Small intestine (tissue), 7 donors: ENCODE data around the gene SLC26A2. TPM values are rescaled to one million over a fixed set of nuclear protein-coding genes. Genes with fewer than 3 reads are reported as not detected.
A peak's percentile ranks its signal among the peaks of the same experiment; 100 is the strongest.

Experiments
- DNase-seq, 2 donors: peaks; one replicate each; pipeline versions ENCODE4 v3.0.0 to v3.0.0-alpha.2; 2013
- FAIRE-seq: peaks from 2 replicates; lab custom pipeline; 2012; peaks lifted over from hg19 to GRCh38; lab: Jason Lieb, UNC
- H3K27ac ChIP-seq, 3 donors: one replicate each; pipeline ENCODE4 v1.5.1; 2013; ENCODE audit warnings: low read length in 2 of 3, mild to moderate bottlenecking in 2 of 3, control low read depth in 1 of 3, inconsistent platforms in 1 of 3, low read depth in 1 of 3, moderate library complexity in 1 of 3
- H3K27me3 ChIP-seq, 3 donors: one replicate each; pipeline ENCODE4 v1.6.1; 2013; ENCODE audit warnings: low read length in 3 of 3, inconsistent platforms in 1 of 3; ENCODE audit not compliant: control insufficient read depth in 3 of 3, insufficient read depth in 3 of 3
- H3K36me3 ChIP-seq, 3 donors: one replicate each; pipeline ENCODE4 v1.6.1; 2013; ENCODE audit warnings: low read length in 3 of 3, inconsistent platforms in 1 of 3, low read depth in 1 of 3, mild to moderate bottlenecking in 1 of 3, moderate library complexity in 1 of 3; ENCODE audit not compliant: control insufficient read depth in 3 of 3, insufficient read depth in 2 of 3
- H3K4me1 ChIP-seq, 3 donors: one replicate each; pipeline ENCODE4 v1.6.1; 2013; ENCODE audit warnings: low read length in 2 of 3, inconsistent platforms in 1 of 3, low read depth in 1 of 3, mild to moderate bottlenecking in 1 of 3, moderate library complexity in 1 of 3; ENCODE audit not compliant: control insufficient read depth in 3 of 3, insufficient read depth in 2 of 3
- H3K4me3 ChIP-seq, 3 donors: one replicate each; pipeline ENCODE4 v1.5.1; 2013; ENCODE audit warnings: low read length in 3 of 3, control low read depth in 1 of 3, inconsistent platforms in 1 of 3, low read depth in 1 of 3, mild to moderate bottlenecking in 1 of 3, moderate library complexity in 1 of 3
- H3K9me3 ChIP-seq, 2 donors: one replicate each; pipeline ENCODE4 v1.6.1; 2013; ENCODE audit warnings: low read depth in 1 of 2, low read length in 1 of 2; ENCODE audit not compliant: control insufficient read depth in 2 of 2, insufficient read depth in 1 of 2
- WGBS, 3 donors: extraction: QIAGEN DNeasy Blood & Tissue Kit; methylation state at CpG; one replicate each; pipeline ENCODE4 v1.1.7; 2013; 5-methylcytosine and 5-hydroxymethylcytosine counted together
- polyA plus RNA-seq, 4 donors: library from polyadenylated mRNA; stranded (reverse) in 3 of 4; unstranded in 1 of 4; fragments of 200-250 nt in 3 of 4; fragments of 120-200 nt in 1 of 4; gene quantifications; one replicate each; pipeline versions ENCODE4 v1.2.1 to v1.2.3, GENCODE V29; 2013
- donor health status: healthy with polysubstance abuse.
- donor health status: control.
- donor health status: control.
- donor health status: Bipolar disorder and iron deficiency.
- donor health status: healthy.

SLC26A2 gene
- polyA plus RNA-seq, 4 donors, result 2.7 to 155 (median 5.5) TPM

- Histone ChIP-seq H3K9me3 (no peaks in the 10 kb centered on the region), H3K4me1 (peaks cover 3 to 30% (median 11%) of the 10 kb centered on the region in 3 donors), H3K36me3 (peaks cover 1 to 17% (median 4%) of the 10 kb centered on the region in 3 donors), H3K27me3 (no peaks in the 10 kb centered on the region), H3K4me3 (peak overlapping the region; percentile 77 to 100 (median 94)), H3K27ac (peak overlapping the region; percentile 73 to 98 (median 92))
- DNase-seq, result no peak
- no peak for FAIRE-seq
- WGBS, 3 donors, result 8 to 21% (median 16%) methylated on average over 7 of the region's 7 CpGs
These were observed 39.3 kb downstream of the SLC26A2 start for GRCh38 chr5:149999866-150000255.

DNA sequence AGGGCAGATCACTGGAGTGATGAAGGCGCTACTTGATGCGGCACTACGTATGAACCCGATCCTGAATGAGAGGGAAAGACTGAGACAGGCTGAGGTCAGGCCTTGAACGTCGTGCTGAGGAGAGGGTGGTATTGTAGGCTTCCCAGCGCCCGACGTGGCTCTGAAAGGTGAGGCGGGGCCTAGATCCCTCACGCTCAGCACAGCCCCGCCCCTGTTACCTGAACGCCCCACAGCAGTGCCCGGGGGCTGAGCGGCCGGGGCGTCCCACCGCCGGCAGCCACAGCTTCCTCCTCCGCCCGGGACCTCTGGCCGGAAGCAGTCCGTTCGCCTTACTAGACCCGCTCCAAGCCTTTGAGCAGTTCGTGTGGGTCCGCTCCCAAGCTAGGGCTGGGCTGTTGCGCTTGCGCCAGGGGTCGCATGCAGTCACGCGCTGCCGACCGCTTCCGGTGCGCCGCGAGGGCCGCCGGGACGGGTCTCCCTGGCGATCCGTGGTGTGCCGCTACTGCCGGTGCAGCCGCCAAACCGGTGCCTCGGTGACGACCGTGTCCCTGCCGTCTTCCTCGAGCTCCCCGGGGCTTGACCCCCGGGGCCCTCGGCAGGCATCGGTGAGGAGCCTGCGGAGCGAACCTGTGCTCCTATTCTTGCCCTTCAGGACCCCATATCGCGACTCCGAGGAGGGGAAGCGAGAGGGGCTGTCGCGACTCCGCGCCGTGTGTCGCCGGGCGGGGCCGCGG lies 39.9 kb downstream of the SLC26A2 start, which contains the start of the genes HMGXB3 and TIGD6:
HMGXB3 (plus strand) TSS at position 484 of the 734 bp plus-strand sequence. CDS start 4,114 bp downstream, outside the sequence.
TIGD6 (minus strand) TSS at position 399 of the 734 bp plus-strand sequence. CDS start 4,306 bp downstream, outside the sequence.
- FAIRE-seq (no peak), DNase-seq (peak; percentile 90 to 96)
- H3K9me3 ChIP-seq, result no peaks in the 10 kb centered on the region
- peak within 1 kb of the TSS; percentile 77 to 100 (median 94) for H3K4me3 ChIP-seq
- WGBS, 3 donors, result 0 to 1% (median 0%) methylated on average over 51 to 72 of the region's 72 CpGs
- H3K36me3 ChIP-seq, result peaks cover 3 to 17% (median 4%) of the 10 kb centered on the region in 3 donors
- no peaks in the 10 kb centered on the region for H3K27me3 ChIP-seq
- peaks cover 3 to 27% (median 11%) of the 10 kb centered on the region in 3 donors for H3K4me1 ChIP-seq
- H3K27ac ChIP-seq, result peak within 1 kb of the TSS; percentile 73 to 98 (median 92)

- FAIRE-seq, result no peak
These were observed 40.6 kb downstream of the SLC26A2 start for GRCh38 chr5:150000990-150001659.

DNA sequence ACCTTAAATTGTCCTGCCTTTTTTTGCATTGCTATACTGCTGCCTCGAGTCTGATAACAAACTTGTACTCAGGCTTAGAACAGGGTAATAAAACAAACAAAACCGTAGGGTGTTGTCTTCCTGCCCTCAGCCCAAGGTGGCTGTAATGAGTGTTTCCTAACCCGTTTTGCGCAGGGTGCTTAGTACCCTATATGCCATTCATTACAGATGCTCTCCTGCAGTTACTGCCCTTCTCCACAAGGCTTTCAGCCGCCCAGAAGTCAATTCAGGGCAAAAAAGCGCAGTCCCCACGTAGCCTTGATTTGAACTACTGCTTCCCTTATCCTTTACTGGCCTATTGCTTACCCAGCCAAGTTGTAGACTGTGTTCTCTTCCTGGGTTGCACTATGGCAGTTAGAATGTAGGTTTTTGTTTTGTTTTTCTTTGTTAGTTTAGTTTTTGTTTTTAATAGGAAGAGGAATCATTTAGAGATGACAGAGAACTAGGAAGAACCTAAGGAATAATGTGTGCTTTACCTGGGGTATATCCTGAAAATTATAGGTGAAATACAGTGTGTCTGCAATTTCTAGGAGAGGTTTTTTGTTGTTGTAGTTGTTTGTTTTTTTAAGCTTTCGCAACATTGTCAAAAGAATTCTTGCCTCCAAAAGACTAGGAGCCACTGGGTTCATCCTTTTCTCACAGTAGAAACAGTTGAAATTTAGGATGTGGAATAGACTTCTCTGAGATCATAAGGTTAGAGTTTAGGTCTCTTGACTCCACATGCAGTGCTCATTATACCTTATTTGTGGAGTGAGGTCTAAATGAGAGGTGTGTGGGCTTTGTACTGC lies 41.3 kb downstream of the SLC26A2 start:
- no peak for FAIRE-seq

More at GRCh38 chr5:150000990-150001659, 40.6 kb downstream of the SLC26A2 start:
- DNase-seq, result peak; percentile 46 to 61
- 0 to 1% (median 1%) methylated on average over 42 to 44 of the region's 44 CpGs for WGBS, 3 donors
- peak overlapping the region; percentile 77 to 100 (median 94) for H3K4me3 ChIP-seq
- no peaks in the 10 kb centered on the region for H3K9me3 ChIP-seq
- no peaks in the 10 kb centered on the region for H3K27me3 ChIP-seq
- H3K36me3 ChIP-seq, result peaks cover 3 to 19% (median 4%) of the 10 kb centered on the region in 3 donors
- H3K4me1 ChIP-seq, result peaks cover 3 to 20% (median 11%) of the 10 kb centered on the region in 3 donors
- peak overlapping the region; percentile 73 to 98 (median 92) for H3K27ac ChIP-seq

DNA sequence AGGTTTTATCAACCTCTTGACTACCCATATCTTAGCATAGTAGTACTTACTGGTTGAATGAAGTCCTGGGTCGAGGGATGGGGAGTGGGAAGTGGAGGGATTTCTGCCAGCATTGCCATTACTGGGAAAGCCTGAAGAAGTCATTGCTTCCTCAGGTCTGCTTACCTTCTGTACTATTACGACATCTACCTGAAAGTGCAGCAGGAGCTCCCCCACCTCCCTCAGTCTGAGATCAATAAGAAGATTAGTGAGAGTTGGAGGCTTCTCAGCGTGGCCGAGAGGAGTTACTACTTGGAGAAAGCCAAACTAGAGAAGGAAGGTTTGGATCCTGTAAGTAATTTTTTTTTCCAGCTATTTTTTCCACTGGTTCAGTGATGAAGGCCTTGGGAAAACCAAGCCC lies 45.8 kb downstream of the SLC26A2 start:
- FAIRE-seq, result no peak

More for the DNA sequence above, 41.3 kb downstream of the SLC26A2 start:
- peak overlapping the region; percentile 77 to 100 (median 94) for H3K4me3 ChIP-seq
- peaks cover 3 to 22% (median 8%) of the 10 kb centered on the region in 3 donors for H3K36me3 ChIP-seq
- peak; percentile 70 to 73 for DNase-seq
- H3K27me3 ChIP-seq, result no peaks in the 10 kb centered on the region
- H3K4me1 ChIP-seq, result peaks cover 3 to 13% (median 11%) of the 10 kb centered on the region in 3 donors
- WGBS, 3 donors, result 13% methylated on average over 8 of the region's 8 CpGs
- peak overlapping the region in 2 of 3 donors; percentile 73 to 98 for H3K27ac ChIP-seq
- H3K9me3 ChIP-seq, result no peaks in the 10 kb centered on the region

DNA sequence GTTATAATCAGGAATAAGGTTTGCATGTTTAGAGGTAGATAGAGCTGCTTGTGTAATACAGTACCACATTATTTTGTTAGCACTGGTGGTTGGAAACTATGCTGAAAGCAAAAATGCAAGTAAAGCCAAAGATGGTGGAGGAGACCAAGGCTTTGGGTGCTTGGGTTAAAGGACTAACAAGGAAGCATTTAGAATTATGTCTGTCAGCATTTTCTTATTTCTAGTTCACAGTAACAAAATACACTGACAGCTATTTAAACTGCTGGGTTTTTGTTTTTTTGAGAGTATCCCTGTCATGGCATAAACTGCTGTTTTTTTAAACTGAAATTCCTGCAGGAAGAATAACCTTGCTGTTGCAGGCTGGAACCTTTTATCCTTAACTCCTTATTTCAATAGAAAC lies 46.5 kb downstream of the SLC26A2 start:
- no peak for FAIRE-seq
- no peaks in the 10 kb centered on the region for H3K27me3 ChIP-seq
- H3K4me1 ChIP-seq, result peaks cover 0 to 11% (median 5%) of the 10 kb centered on the region in 3 donors
- H3K36me3 ChIP-seq, result peaks cover 5 to 49% (median 10%) of the 10 kb centered on the region in 3 donors
- DNase-seq, result no peak
- H3K27ac ChIP-seq, result no peak overlapping the region
- no peak overlapping the region for H3K4me3 ChIP-seq
- H3K9me3 ChIP-seq, result no peaks in the 10 kb centered on the region

More for the DNA sequence above, 45.8 kb downstream of the SLC26A2 start:
- WGBS, 3 donors, result 91 to 96% (median 95%) methylated on average over 4 of the region's 4 CpGs
- Histone ChIP-seq H3K36me3 (peaks cover 5 to 44% (median 10%) of the 10 kb centered on the region in 3 donors), H3K27ac (no peak overlapping the region), H3K27me3 (no peaks in the 10 kb centered on the region), H3K4me3 (no peak overlapping the region), H3K9me3 (no peaks in the 10 kb centered on the region), H3K4me1 (peaks cover 0 to 11% (median 6%) of the 10 kb centered on the region in 3 donors)
- DNase-seq, result no peak

DNA sequence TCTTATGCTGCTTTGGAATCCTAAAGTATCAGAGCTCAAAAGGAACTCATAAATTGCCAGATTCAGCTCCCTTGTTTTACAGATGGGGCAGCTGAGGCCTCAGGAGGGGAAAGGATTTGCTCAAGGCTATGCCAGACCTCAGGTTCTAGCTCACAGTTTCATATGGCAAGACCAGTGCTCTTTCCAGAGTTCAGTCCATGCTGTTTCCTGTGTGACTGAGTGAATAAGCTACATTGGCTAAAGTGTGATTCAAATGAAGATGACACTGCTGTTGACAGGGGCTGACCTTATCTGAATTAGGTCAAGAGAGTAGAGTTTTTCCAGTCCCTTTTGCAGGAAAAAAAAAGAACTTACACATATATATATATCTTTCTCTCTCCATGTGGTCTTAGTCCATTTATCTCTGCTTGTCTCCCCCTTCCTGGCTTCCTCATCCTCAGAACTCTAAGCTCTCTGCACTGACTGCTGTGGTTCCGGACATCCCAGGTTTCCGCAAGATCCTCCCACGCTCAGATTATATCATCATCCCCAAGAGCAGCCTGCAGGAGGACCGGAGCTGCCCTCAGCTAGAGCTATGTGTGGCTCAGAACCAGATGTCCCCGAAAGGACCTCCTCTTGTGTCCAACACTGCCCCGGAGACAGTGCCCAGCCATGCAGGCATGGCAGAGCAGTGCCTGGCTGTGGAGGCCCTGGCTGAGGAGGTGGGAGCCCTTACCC lies 49.3 kb downstream of the SLC26A2 start:
- H3K9me3 ChIP-seq, result no peaks in the 10 kb centered on the region
- no peaks in the 10 kb centered on the region for H3K4me1 ChIP-seq
- H3K27me3 ChIP-seq, result no peaks in the 10 kb centered on the region
- FAIRE-seq, result no peak
- 95 to 99% (median 96%) methylated on average over 6 of the region's 6 CpGs for WGBS, 3 donors
- DNase-seq, result no peak
- H3K4me3 ChIP-seq, result no peak overlapping the region
- no peak overlapping the region for H3K27ac ChIP-seq
- peaks cover 11 to 43% (median 15%) of the 10 kb centered on the region in 3 donors for H3K36me3 ChIP-seq
